Measurements from ENCODE around the gene CAPN13.

The CAPN13 gene

GRCh38 chr2:30768708-30769480 is 38.4 kb downstream of the CAPN13 start:
- no peak for DNase-seq
- in situ Hi-C loops (cut with HindIII; ENCODE audit: low pct_ligation_motif_present, low pct_unique_long_range_greater_than_20kb, low sequenced_read_pairs) = no loop called here

GRCh38 chr2:30768036-30768686 is 39.1 kb downstream of the CAPN13 start:
- DNase-seq = no peak
- in situ Hi-C loops (cut with HindIII; ENCODE audit: low pct_ligation_motif_present, low pct_unique_long_range_greater_than_20kb, low sequenced_read_pairs) = no loop called here

- in situ Hi-C loops (cut with HindIII; ENCODE audit: low pct_ligation_motif_present, low pct_unique_long_range_greater_than_20kb, low sequenced_read_pairs) = no loop called here
Measured at GRCh38 chr2:30766666-30767065, 40.6 kb downstream of the CAPN13 start.

GRCh38 chr2:30765876-30766470 is 41.3 kb downstream of the CAPN13 start:
- DNase-seq = no peak
- in situ Hi-C loops (cut with HindIII; ENCODE audit: low pct_ligation_motif_present, low pct_unique_long_range_greater_than_20kb, low sequenced_read_pairs) = no loop called here

More at GRCh38 chr2:30766666-30767065, 40.6 kb downstream of the CAPN13 start:
- no peak for DNase-seq

GRCh38 chr2:30765191-30765590 is 42.1 kb downstream of the CAPN13 start:
- in situ Hi-C loops (cut with HindIII; ENCODE audit: low pct_ligation_motif_present, low pct_unique_long_range_greater_than_20kb, low sequenced_read_pairs) = no loop called here
- DNase-seq = no peak

GRCh38 chr2:30764021-30764800 is 43.0 kb downstream of the CAPN13 start:
- in situ Hi-C loops (cut with HindIII; ENCODE audit: low pct_ligation_motif_present, low pct_unique_long_range_greater_than_20kb, low sequenced_read_pairs) = no loop called here

GRCh38 chr2:30763151-30763660 is 44.0 kb downstream of the CAPN13 start:
- in situ Hi-C loops (cut with HindIII; ENCODE audit: low pct_ligation_motif_present, low pct_unique_long_range_greater_than_20kb, low sequenced_read_pairs) = no loop called here
- DNase-seq = no peak

More at GRCh38 chr2:30764021-30764800, 43.0 kb downstream of the CAPN13 start:
- DNase-seq = no peak

GRCh38 chr2:30761226-30761625 is 46.0 kb downstream of the CAPN13 start:
- in situ Hi-C loops (cut with HindIII; ENCODE audit: low pct_ligation_motif_present, low pct_unique_long_range_greater_than_20kb, low sequenced_read_pairs) = no loop called here
- no peak for DNase-seq

GRCh38 chr2:30759481-30759880 is 47.8 kb downstream of the CAPN13 start:
- in situ Hi-C loops (cut with HindIII; ENCODE audit: low pct_ligation_motif_present, low pct_unique_long_range_greater_than_20kb, low sequenced_read_pairs) = no loop called here
- no peak for DNase-seq

- in situ Hi-C loops (cut with HindIII; ENCODE audit: low pct_ligation_motif_present, low pct_unique_long_range_greater_than_20kb, low sequenced_read_pairs) = no loop called here
- DNase-seq = no peak
Measured at GRCh38 chr2:30758191-30758651, 49.0 kb downstream of the CAPN13 start.

- in situ Hi-C loops (cut with HindIII; ENCODE audit: low pct_ligation_motif_present, low pct_unique_long_range_greater_than_20kb, low sequenced_read_pairs) = no loop called here
- DNase-seq = no peak
Measured at GRCh38 chr2:30757749-30758148, 49.5 kb downstream of the CAPN13 start.

GRCh38 chr2:30756971-30757370 is 50.3 kb downstream of the CAPN13 start:
- DNase-seq = no peak
- in situ Hi-C loops (cut with HindIII; ENCODE audit: low pct_ligation_motif_present, low pct_unique_long_range_greater_than_20kb, low sequenced_read_pairs) = no loop called here

- DNase-seq = no peak
- in situ Hi-C loops (cut with HindIII; ENCODE audit: low pct_ligation_motif_present, low pct_unique_long_range_greater_than_20kb, low sequenced_read_pairs) = no loop called here
Measured at GRCh38 chr2:30756051-30756719, 51.1 kb downstream of the CAPN13 start.

GRCh38 chr2:30753630-30754029 is 53.6 kb downstream of the CAPN13 start:
- no peak for DNase-seq
- in situ Hi-C loops (cut with HindIII; ENCODE audit: low pct_ligation_motif_present, low pct_unique_long_range_greater_than_20kb, low sequenced_read_pairs) = no loop called here

GRCh38 chr2:30752811-30753210 is 54.4 kb downstream of the CAPN13 start:
- in situ Hi-C loops (cut with HindIII; ENCODE audit: low pct_ligation_motif_present, low pct_unique_long_range_greater_than_20kb, low sequenced_read_pairs) = no loop called here
- DNase-seq = no peak

- in situ Hi-C loops (cut with HindIII; ENCODE audit: low pct_ligation_motif_present, low pct_unique_long_range_greater_than_20kb, low sequenced_read_pairs) = no loop called here
- DNase-seq = no peak
Measured at GRCh38 chr2:30747206-30747605, 60.0 kb downstream of the CAPN13 start.

- no peak for DNase-seq
- in situ Hi-C loops (cut with HindIII; ENCODE audit: low pct_ligation_motif_present, low pct_unique_long_range_greater_than_20kb, low sequenced_read_pairs) = no loop called here
Measured at GRCh38 chr2:30744823-30745222, 62.4 kb downstream of the CAPN13 start.

- DNase-seq = no peak
- in situ Hi-C loops (cut with HindIII; ENCODE audit: low pct_ligation_motif_present, low pct_unique_long_range_greater_than_20kb, low sequenced_read_pairs) = no loop called here
Measured at GRCh38 chr2:30741576-30741975, 65.7 kb downstream of the CAPN13 start.
